ENCODE data around the gene GNAT1. TPM values are rescaled to one million over a fixed set of nuclear protein-coding genes. Genes with fewer than 3 reads are reported as not detected.

Gene GNAT1
- total and polyA plus RNA-seq, 8 donors, result not detected

- intact Hi-C loops (cut with DNase I; ENCODE audit: low total_unique reads), result loop anchor here (10.0 kb wide), 1 partner anchor 54 kb away; the partner anchor contains the start of gene LSMEM2
- 65 to 100% (median 75%) methylated on average over 1 to 4 of the region's 4 CpGs for WGBS, 5 donors
- no peak for DNase-seq
- Histone ChIP-seq H3K36me3 (no peaks in the 10 kb centered on the region), H3K27me3 (no peaks in the 10 kb centered on the region), H3K9me3 (no peaks in the 10 kb centered on the region), H3K4me1 (peaks cover 0 to 5% (median 3%) of the 10 kb centered on the region in 4 donors), H3K27ac (no peak overlapping the region), H3K4me3 (no peak overlapping the region)
- no peak for TF ChIP-seq POLR2A (IDR thresholded peaks at IDR 0.05)
- no peak for TF ChIP-seq POLR2AphosphoS5 (IDR thresholded peaks at IDR 0.05)
- no peak for TF ChIP-seq EP300 (IDR thresholded peaks at IDR 0.05)
- TF ChIP-seq CTCF (IDR thresholded peaks at IDR 0.05), result no peak
Observed at GRCh38 chr3:50221051-50221410, 29.6 kb downstream of the GNAT1 start.

DNA sequence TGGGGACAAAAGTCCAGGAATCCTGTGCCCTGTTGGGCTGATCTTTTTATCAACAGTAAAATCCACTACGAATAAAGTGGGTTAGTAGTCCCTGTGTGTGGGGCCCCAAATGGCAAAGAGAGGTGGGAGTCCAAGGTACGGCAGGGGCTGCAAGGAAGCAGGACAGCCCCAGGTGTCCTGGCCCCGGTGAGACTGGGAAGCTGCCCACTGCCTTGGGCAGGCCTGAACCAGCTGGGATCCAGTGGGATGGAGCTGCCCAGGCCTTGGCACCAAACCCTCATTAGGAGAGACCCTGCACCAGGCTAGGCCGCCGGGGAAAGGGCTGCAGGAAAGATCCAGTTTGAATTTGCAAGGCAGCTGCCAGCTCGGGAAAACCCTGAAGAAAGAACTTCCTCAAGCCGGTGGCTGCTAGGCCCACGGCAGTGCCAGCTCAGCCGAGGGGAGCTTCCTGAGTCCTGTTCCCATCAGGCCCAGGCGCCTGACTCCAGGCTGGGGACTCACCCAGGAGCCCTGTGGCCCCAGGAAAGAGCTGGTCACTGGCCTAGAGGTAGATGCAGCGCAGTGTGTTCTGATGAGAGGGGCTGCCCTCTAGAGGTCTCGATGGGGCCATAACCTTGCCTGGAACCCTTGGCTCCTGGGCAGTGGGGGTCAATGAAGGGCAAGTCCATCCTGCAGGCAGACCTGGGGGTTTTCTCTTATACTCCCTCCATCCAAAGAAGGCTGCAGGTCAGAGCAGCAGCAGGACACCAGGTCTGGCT, 30.2 kb downstream of the GNAT1 start:
- DNase-seq, result no peak
- H3K36me3 ChIP-seq, result no peaks in the 10 kb centered on the region
- intact Hi-C loops (cut with DNase I; ENCODE audit: low total_unique reads), result loop anchor here (10.0 kb wide), 1 partner anchor 53 kb away; the partner anchor contains the start of gene LSMEM2
- H3K9me3 ChIP-seq, result no peaks in the 10 kb centered on the region
- WGBS, 5 donors, result 54 to 67% (median 65%) methylated on average over 6 to 12 of the region's 12 CpGs
- H3K27ac ChIP-seq, result no peak overlapping the region
- TF ChIP-seq EP300 (IDR thresholded peaks at IDR 0.05) (no peak), CTCF (IDR thresholded peaks at IDR 0.05) (no peak), POLR2AphosphoS5 (IDR thresholded peaks at IDR 0.05) (no peak), POLR2A (IDR thresholded peaks at IDR 0.05) (no peak)
- peaks cover 5 to 10% (median 9%) of the 10 kb centered on the region in 4 donors for H3K4me1 ChIP-seq
- H3K4me3 ChIP-seq, result no peak overlapping the region
- H3K27me3 ChIP-seq, result no peaks in the 10 kb centered on the region

- H3K36me3 ChIP-seq, result no peaks in the 10 kb centered on the region
- no peaks in the 10 kb centered on the region for H3K27me3 ChIP-seq
- no peak for TF ChIP-seq POLR2AphosphoS5 (IDR thresholded peaks at IDR 0.05)
- TF ChIP-seq EP300 (IDR thresholded peaks at IDR 0.05), result no peak
- no peak for TF ChIP-seq CTCF (IDR thresholded peaks at IDR 0.05)
- TF ChIP-seq POLR2A (IDR thresholded peaks at IDR 0.05), result no peak
- peaks cover 11 to 16% (median 14%) of the 10 kb centered on the region in 4 donors for H3K4me1 ChIP-seq
- no peaks in the 10 kb centered on the region for H3K9me3 ChIP-seq
- no peak overlapping the region for H3K4me3 ChIP-seq
- WGBS, 5 donors, result 75 to 100% (median 86%) methylated on average over 1 of the region's 1 CpG
- intact Hi-C loops (cut with DNase I; ENCODE audit: low total_unique reads), result loop anchor here (10.0 kb wide), 1 partner anchor 53 kb away; the partner anchor contains the start of gene LSMEM2
- no peak overlapping the region for H3K27ac ChIP-seq
- DNase-seq, result no peak
Observed at GRCh38 chr3:50222169-50222528, 30.7 kb downstream of the GNAT1 start.

DNA sequence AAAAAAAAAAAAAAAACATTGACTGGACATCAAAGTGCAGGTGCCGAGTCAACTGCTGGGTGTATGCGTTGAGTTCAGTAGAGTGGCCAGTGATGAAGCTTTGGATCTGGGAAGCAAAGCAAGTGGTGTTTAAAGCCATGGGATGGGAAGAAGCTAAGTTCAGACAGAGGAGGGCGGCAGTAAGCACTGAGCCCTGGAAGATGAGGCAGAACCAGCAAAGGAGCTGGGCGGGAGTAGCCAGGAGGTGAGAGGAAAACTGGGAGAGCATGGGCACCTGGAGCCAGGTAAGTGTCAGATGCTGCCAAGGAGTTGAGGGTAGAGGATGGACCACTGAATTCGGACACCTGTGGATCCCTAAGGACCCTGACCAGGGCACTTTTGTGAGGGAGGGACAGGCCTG, 33.2 kb downstream of the GNAT1 start:
- no peak overlapping the region for H3K27ac ChIP-seq
- DNase-seq, result no peak
- no peaks in the 10 kb centered on the region for H3K36me3 ChIP-seq
- intact Hi-C loops (cut with DNase I; ENCODE audit: low total_unique reads), result loop anchor here (10.0 kb wide), 1 partner anchor 50 kb away; the partner anchor contains the start of gene LSMEM2
- peaks cover 13 to 30% (median 28%) of the 10 kb centered on the region in 4 donors for H3K4me1 ChIP-seq
- 62 to 75% (median 70%) methylated on average over 5 of the region's 5 CpGs for whole genome bisulfite sequencing, 5 donors
- H3K9me3 ChIP-seq, result no peaks in the 10 kb centered on the region
- no peak overlapping the region for H3K4me3 ChIP-seq
- TF ChIP-seq POLR2A (IDR thresholded peaks at IDR 0.05) (no peak), EP300 (IDR thresholded peaks at IDR 0.05) (no peak), CTCF (IDR thresholded peaks at IDR 0.05) (no peak), POLR2AphosphoS5 (IDR thresholded peaks at IDR 0.05) (no peak)
- H3K27me3 ChIP-seq, result no peaks in the 10 kb centered on the region
